H1 (cell line): Measurements from ENCODE around the gene RPS21. TPM values are rescaled to one million over a fixed set of nuclear protein-coding genes. Genes with fewer than 3 reads are reported as not detected.

Experiments
- CTCF ChIA-PET: fragments of 300-600 bp; sonication (Branson Sonifier 250); formaldehyde crosslinking; loops from one replicate; lab custom pipeline; 2021; ENCODE audit not compliant: partially characterized antibody; lab: Charles Lee
- POLR2A ChIA-PET: fragments of 300-600 bp; sonication (Branson Sonifier 250); formaldehyde crosslinking; loops from one replicate; lab custom pipeline; 2021; ENCODE audit warnings: inconsistent platforms; ENCODE audit not compliant: partially characterized antibody; lab: Charles Lee
- DNase-seq, 2 experiments: peaks; one replicate each; pipeline versions ENCODE4 v3.0.0 to v3.0.0-alpha.2; 2010 to 2022; ENCODE audit warnings: low spot score in 2 of 2, low read depth in 1 of 2, mixed read lengths in 1 of 2
- FAIRE-seq: peaks from 2 replicates; lab custom pipeline; 2011; peaks lifted over from hg19 to GRCh38; lab: Jason Lieb, UNC
- H2AFZ ChIP-seq: 2 replicates; pipeline ENCODE4 v1.8.1; 2012; ENCODE audit warnings: low read length, inconsistent platforms
- H2AK5ac ChIP-seq: 2 replicates; pipeline ENCODE4 v1.6.1; 2013; ENCODE audit warnings: low read depth, low read length
- H2BK120ac ChIP-seq: replicated peaks from 2 replicates; pipeline ENCODE3; 2013; ENCODE audit warnings: low read depth, low read length, inconsistent platforms
- H2BK12ac ChIP-seq: 2 replicates; pipeline ENCODE4 v1.6.1; 2013; ENCODE audit warnings: low read depth, low read length
- H2BK15ac ChIP-seq: 2 replicates; pipeline ENCODE4 v1.6.1; 2013; ENCODE audit warnings: low read length
- H2BK20ac ChIP-seq: 2 replicates; pipeline ENCODE4 v1.6.1; 2013; ENCODE audit warnings: low read length
- H2BK5ac ChIP-seq: 2 replicates; pipeline ENCODE4 v1.6.1; 2013; ENCODE audit warnings: low read depth, low read length
- H3K14ac ChIP-seq: 2 replicates; pipeline ENCODE4 v1.6.1; 2013; ENCODE audit warnings: inconsistent platforms; ENCODE audit not compliant: insufficient read length
- H3K18ac ChIP-seq: 2 replicates; pipeline ENCODE4 v1.6.1; 2013; ENCODE audit warnings: low read length; ENCODE audit errors: extremely low read depth
- H3K23ac ChIP-seq: 2 replicates; pipeline ENCODE4 v1.6.1; 2013; ENCODE audit warnings: inconsistent platforms; ENCODE audit not compliant: insufficient read length
- H3K23me2 ChIP-seq: 2 replicates; pipeline ENCODE4 v1.6.1; 2013; ENCODE audit warnings: low read depth, low read length
- H3K27ac ChIP-seq: 2 replicates; pipeline ENCODE4 v1.6.1; 2011; ENCODE audit warnings: low read depth, low read length, inconsistent platforms
- H3K27me3 ChIP-seq, 4 experiments: replicated peaks in 1 of 4; 1 replicate in 1 of 4; 2 replicates in 3 of 4; pipeline versions ENCODE4 v1.6.1 to v1.8.1; 2011 to 2013; ENCODE audit warnings: low read length in 3 of 4, mild to moderate bottlenecking in 3 of 4, inconsistent platforms in 2 of 4, mixed read lengths in 2 of 4, moderate library complexity in 1 of 4; ENCODE audit not compliant: control insufficient read depth in 3 of 4, insufficient read depth in 3 of 4; ENCODE audit errors: extremely low read depth in 1 of 4
- H3K36me3 ChIP-seq, 4 experiments: 2 replicates each; pipeline versions ENCODE4 v1.6.1 to v1.8.1; 2011 to 2013; ENCODE audit warnings: mild to moderate bottlenecking in 4 of 4, low read length in 3 of 4, moderate library complexity in 2 of 4, control low read depth in 1 of 4, inconsistent platforms in 1 of 4; ENCODE audit not compliant: insufficient read depth in 4 of 4, control insufficient read depth in 2 of 4
- H3K4ac ChIP-seq: replicated peaks from 2 replicates; pipeline ENCODE3; 2013; ENCODE audit warnings: low read length, low read depth, mixed read lengths, inconsistent platforms; ENCODE audit not compliant: insufficient read length
- H3K4me1 ChIP-seq, 4 experiments: replicated peaks in 1 of 4; 1 replicate in 1 of 4; 2 replicates in 3 of 4; pipeline versions ENCODE4 v1.6.1 to v1.8.1; 2011 to 2013; ENCODE audit warnings: low read length in 3 of 4, inconsistent platforms in 2 of 4, mixed read lengths in 1 of 4; ENCODE audit not compliant: insufficient read depth in 4 of 4, control insufficient read depth in 3 of 4
- H3K4me2 ChIP-seq, 2 experiments: 2 replicates each; pipeline versions ENCODE4 v1.6.1 to v1.8.1; 2011 to 2013; ENCODE audit warnings: low read depth in 2 of 2, low read length in 2 of 2, control low read depth in 1 of 2, inconsistent platforms in 1 of 2, mild to moderate bottlenecking in 1 of 2; ENCODE audit not compliant: insufficient read depth in 1 of 2
- H3K4me3 ChIP-seq, 4 experiments: fragments of 200-600, 300-600 bp in 1 of 4; sonication (generic), shearing (Covaris generic), sonication (Bioruptor Twin) in 1 of 4; 2 replicates each; pipeline versions ENCODE4 v1.5.1 to v1.8.1; 2011 to 2016; ENCODE audit warnings: low read length in 4 of 4, low read depth in 3 of 4, control low read depth in 2 of 4, inconsistent platforms in 2 of 4, mild to moderate bottlenecking in 2 of 4, mixed read lengths in 1 of 4, moderate library complexity in 1 of 4; ENCODE audit not compliant: insufficient read depth in 2 of 4; ENCODE audit errors: extremely low read depth in 1 of 4
- H3K56ac ChIP-seq: replicated peaks from 2 replicates; pipeline ENCODE3; 2013; ENCODE audit warnings: low read depth, mild to moderate bottlenecking, mixed read lengths, low read length, inconsistent platforms; ENCODE audit not compliant: insufficient read length
- H3K79me1 ChIP-seq: 2 replicates; pipeline ENCODE4 v1.6.1; 2013; ENCODE audit warnings: low read depth, low read length, control low read depth
- H3K79me2 ChIP-seq, 2 experiments: 2 replicates each; pipeline versions ENCODE4 v1.6.1 to v1.8.1; 2012 to 2013; ENCODE audit warnings: low read length in 2 of 2, mild to moderate bottlenecking in 2 of 2, inconsistent platforms in 1 of 2; ENCODE audit not compliant: insufficient read depth in 2 of 2, control insufficient read depth in 1 of 2
- H3K9ac ChIP-seq, 4 experiments: replicated peaks in 1 of 4; 1 replicate in 1 of 4; 2 replicates in 3 of 4; pipeline versions ENCODE4 v1.6.1 to v1.8.1; 2011 to 2013; ENCODE audit warnings: low read depth in 3 of 4, low read length in 3 of 4, control low read depth in 2 of 4, mild to moderate bottlenecking in 2 of 4, moderate library complexity in 2 of 4, inconsistent platforms in 1 of 4; ENCODE audit errors: extremely low read depth in 1 of 4
- H3K9me3 ChIP-seq, 2 experiments: 2 replicates each; pipeline versions ENCODE4 v1.6.1 to v1.8.1; 2012 to 2013; ENCODE audit warnings: mild to moderate bottlenecking in 2 of 2, moderate library complexity in 2 of 2, control low read depth in 1 of 2, inconsistent platforms in 1 of 2, low read depth in 1 of 2, low read length in 1 of 2, mixed read lengths in 1 of 2; ENCODE audit not compliant: insufficient read depth in 2 of 2
- H4K20me1 ChIP-seq, 2 experiments: replicated peaks in 1 of 2; 2 replicates each; pipeline versions ENCODE3 to v1.8.1; 2011 to 2013; ENCODE audit warnings: inconsistent platforms in 2 of 2, low read length in 2 of 2, mild to moderate bottlenecking in 1 of 2; ENCODE audit not compliant: insufficient read depth in 2 of 2, control insufficient read depth in 1 of 2
- H4K5ac ChIP-seq: 2 replicates; pipeline ENCODE4 v1.6.1; 2013; ENCODE audit warnings: low read length, low read depth, mixed read lengths, inconsistent platforms; ENCODE audit not compliant: insufficient read length
- H4K8ac ChIP-seq: 2 replicates; pipeline ENCODE4 v1.8.0; 2013; ENCODE audit warnings: mild to moderate bottlenecking, moderate library complexity, low read length, inconsistent platforms; ENCODE audit not compliant: insufficient read depth; ENCODE audit errors: extremely low read depth
- H4K91ac ChIP-seq: replicated peaks from 2 replicates; pipeline ENCODE3; 2013; ENCODE audit warnings: low read length, mixed read lengths, inconsistent platforms; ENCODE audit not compliant: insufficient read length
- FOSL1 ChIP-seq: IDR thresholded peaks from 2 replicates; pipeline ENCODE4 v1.6.1; 2011; ENCODE audit warnings: mild to moderate bottlenecking, low read depth, low read length, moderate library complexity; ENCODE audit not compliant: insufficient read depth
- JUN ChIP-seq: IDR thresholded peaks from 2 replicates; pipeline ENCODE4 v1.6.1; 2011; ENCODE audit warnings: low read depth, mild to moderate bottlenecking, improper control_type of control experiment, low read length
- KDM5A ChIP-seq: fragments of 200-600 bp; IDR thresholded peaks from 2 replicates; pipeline ENCODE4 v1.7.1; 2012; ENCODE audit warnings: mild to moderate bottlenecking, low read length, inconsistent platforms, mixed read lengths
- POLR2AphosphoS5 ChIP-seq: IDR thresholded peaks from 2 replicates; pipeline ENCODE4 v1.6.1; 2011; ENCODE audit warnings: low read depth, low read length
- POU5F1 ChIP-seq: IDR thresholded peaks from 2 replicates; pipeline ENCODE4 v1.6.1; 2011; ENCODE audit warnings: low read depth, mild to moderate bottlenecking, low read length, moderate library complexity
- RNF2 ChIP-seq: fragments of 200-900, 300-1000 bp; sonication (generic); IDR thresholded peaks from 2 replicates; pipeline ENCODE4 v1.7.1; 2016; ENCODE audit warnings: borderline replicate concordance, low read depth, mild to moderate bottlenecking, antibody characterized with exemption, low read length; ENCODE audit not compliant: poor library complexity, severe bottlenecking; ENCODE audit errors: missing control alignments
- SP1 ChIP-seq: IDR thresholded peaks from 2 replicates; pipeline ENCODE4 v1.6.1; 2011; ENCODE audit warnings: low read depth, low read length
- SUZ12 ChIP-seq: fragments of 200-600 bp; sonication (generic); IDR thresholded peaks from 2 replicates; pipeline ENCODE4 v1.6.1; 2012; ENCODE audit warnings: mild to moderate bottlenecking, inconsistent platforms, low read length, moderate library complexity, mixed read lengths
- TAF1 ChIP-seq: IDR thresholded peaks from 2 replicates; pipeline ENCODE4 v1.6.1; 2011; ENCODE audit warnings: mild to moderate bottlenecking, low read depth, low read length
- TAF7 ChIP-seq: optimal IDR thresholded peaks from 2 replicates; pipeline ENCODE3; 2011; ENCODE audit warnings: low read depth, mild to moderate bottlenecking, inconsistent platforms, low read length, moderate library complexity, borderline replicate concordance
- TCF12 ChIP-seq: IDR thresholded peaks from 2 replicates; pipeline ENCODE4 v1.6.1; 2011; ENCODE audit warnings: low read depth, mild to moderate bottlenecking, low read length
- TEAD4 ChIP-seq: IDR thresholded peaks from 2 replicates; pipeline ENCODE4 v1.6.1; 2012; ENCODE audit warnings: low read depth, low read length, inconsistent platforms, mixed read lengths
- USF2 ChIP-seq: IDR thresholded peaks from 2 replicates; pipeline ENCODE4 v1.6.1; 2011; ENCODE audit warnings: low read length, improper control_type of control experiment
- YY1 ChIP-seq: IDR thresholded peaks from 2 replicates; pipeline ENCODE4 v1.6.1; 2011; ENCODE audit warnings: low read depth, mild to moderate bottlenecking, low read length
- WGBS, 2 experiments: shearing (Covaris generic) in 1 of 2; methylation state at CpG; one replicate each; pipeline versions ENCODE4 v1.1.6 to v1.1.7; 2013 to 2015; ENCODE audit warnings: low lambda C conversion rate in 2 of 2, mixed read lengths in 2 of 2, inconsistent platforms in 1 of 2, low coverage in 1 of 2, missing lambda C conversion rate in 1 of 2; ENCODE audit not compliant: insufficient replicate concordance in 2 of 2, insufficient coverage in 1 of 2, insufficient read length in 1 of 2; ENCODE audit errors: extremely low coverage in 1 of 2, missing lambda C conversion rate in 1 of 2; 5-methylcytosine and 5-hydroxymethylcytosine counted together
- polyA plus RNA-seq, 7 experiments: library from polyadenylated mRNA; depleted of rRNA in 3 of 7; stranded (reverse) in 5 of 7; unstranded in 2 of 7; fragments of >200 nt in 5 of 7; fragments of 200-250 nt in 2 of 7; gene quantifications; 1 replicate in 5 of 7; 2 replicates in 1 of 7; 4 replicates in 1 of 7; pipeline versions ENCODE4 v1.2.1 to v1.2.3, GENCODE V29; 2011 to 2013; ENCODE audit warnings: missing spikeins in 2 of 7, mixed read lengths in 2 of 7
- total RNA-seq: library from RNA; stranded (reverse); fragmentation: NEBNext Ultra II Directional; extraction: Animal tissue kit (Norgen Biotek cat#: 25700); gene quantifications from 2 replicates; pipeline ENCODE4 v1.2.1, GENCODE V29; 2021

RPS21 gene
- total and polyA plus RNA-seq, 2 of the 8 experiments (the other 6 are each of a cell fraction or from before 2014, with no cell fraction given) = 1,787 to 7,219 TPM

GRCh38 chr20:62423326-62423706 is 36.4 kb downstream of the RPS21 start:
- Histone ChIP-seq H2AFZ (no peak overlapping the region), H2BK20ac (no peak overlapping the region), H3K4ac (no peak overlapping the region), H4K8ac (0 out of 2 replicates have a peak overlapping the region, but pooled peaks have one; percentile 5), H3K79me2 (no peaks in the 10 kb centered on the region), H3K18ac (no peak overlapping the region), H3K4me3 (no peak overlapping the region), H3K4me2 (no peak overlapping the region), H2BK120ac (no peak overlapping the region), H3K23me2 (no peaks in the 10 kb centered on the region; the same call in 1 of the 2 replicates), H3K4me1 (peaks cover 0 to 32% (median 17%) of the 10 kb centered on the region in 4 experiments; a peak in 6 of 7 replicates), H3K27ac (no peak overlapping the region), H2BK5ac (no peak overlapping the region), H3K9ac (no peak overlapping the region), H4K20me1 (peaks cover 0 to 8% of the 10 kb centered on the region in 2 experiments), H3K9me3 (no peaks in the 10 kb centered on the region), H4K91ac (no peak overlapping the region), H2AK5ac (no peak overlapping the region), H3K79me1 (no peaks in the 10 kb centered on the region), H3K56ac (no peak overlapping the region), H2BK15ac (no peak overlapping the region), H3K14ac (no peak overlapping the region), H4K5ac (no peak overlapping the region), H3K36me3 (no peaks in the 10 kb centered on the region; a peak in 1 of 8 replicates), H2BK12ac (no peak overlapping the region), H3K23ac (no peak overlapping the region), H3K27me3 (no peaks in the 10 kb centered on the region)
- FAIRE-seq (no peak), DNase-seq (no peak)
- CTCF ChIA-PET = interaction anchor here (0.8 to 10.8 kb wide), 8 partner anchors 11 to 369 kb away, joined by 3 to 104 read pairs (median 3); no protein-coding TSS in a partner anchor
- POLR2A ChIA-PET = interaction anchor here (1.0 to 3.4 kb wide), 3 partner anchors 9 to 30 kb away, joined by 3 to 15 read pairs (median 3); no protein-coding TSS in a partner anchor
- 84% methylated on average over 9 of the region's 10 CpGs; no CpG with 5 or more reads in 1 of the 2 experiments for WGBS, 2 experiments
- TF ChIP-seq TEAD4 (no peak), POU5F1 (no peak), KDM5A (no peak), YY1 (no peak), SP1 (no peak), SUZ12 (no peak), RNF2 (no peak), POLR2AphosphoS5 (no peak), TCF12 (no peak), JUN (no peak), TAF1 (no peak), TAF7 (no peak), USF2 (no peak), FOSL1 (no peak)
